Kidney capillary endothelial cell (primary cell): ENCODE data around the gene ARHGAP6.
A peak's percentile ranks its signal among the peaks of the same experiment; 100 is the strongest.
"Not testable (repeated sequence)": the region's sequence is repeated elsewhere in the genome, so short reads cannot be mapped to it uniquely, and the experiment has no call there.

Experiments used
- DNase-seq: peaks from one replicate; pipeline ENCODE4 v3.0.0-alpha.2; 2018; ENCODE audit warnings: low spot score

The ARHGAP6 gene

DNA sequence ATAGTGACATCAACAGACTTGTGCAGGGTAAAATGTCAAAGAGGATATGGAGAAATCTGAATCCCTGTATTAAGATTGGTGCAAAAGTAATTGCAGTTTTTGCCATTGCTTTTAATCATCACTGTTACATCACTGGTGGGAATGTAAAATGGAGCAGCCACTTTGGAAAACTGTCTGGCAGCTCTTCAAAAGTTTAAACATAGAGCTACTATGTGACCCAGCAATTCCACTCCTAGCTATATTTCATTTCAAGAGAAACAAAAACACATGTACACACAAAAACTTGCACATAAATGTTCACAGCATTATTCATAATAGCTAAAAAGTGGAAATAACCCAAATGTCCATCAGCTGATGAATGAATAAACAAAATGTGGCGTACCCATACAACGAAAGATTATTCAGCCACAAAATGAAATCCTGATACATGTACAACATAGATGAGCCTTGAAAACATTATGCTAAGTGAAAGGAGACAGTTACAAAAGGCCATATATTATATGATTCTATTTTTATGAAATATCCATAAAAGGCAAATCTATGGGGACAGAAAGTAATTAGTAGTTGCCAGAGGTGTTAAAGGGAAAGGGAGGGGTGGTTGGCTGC lies 266.1 kb downstream of the ARHGAP6 start:
- DNase-seq: no peak

DNA sequence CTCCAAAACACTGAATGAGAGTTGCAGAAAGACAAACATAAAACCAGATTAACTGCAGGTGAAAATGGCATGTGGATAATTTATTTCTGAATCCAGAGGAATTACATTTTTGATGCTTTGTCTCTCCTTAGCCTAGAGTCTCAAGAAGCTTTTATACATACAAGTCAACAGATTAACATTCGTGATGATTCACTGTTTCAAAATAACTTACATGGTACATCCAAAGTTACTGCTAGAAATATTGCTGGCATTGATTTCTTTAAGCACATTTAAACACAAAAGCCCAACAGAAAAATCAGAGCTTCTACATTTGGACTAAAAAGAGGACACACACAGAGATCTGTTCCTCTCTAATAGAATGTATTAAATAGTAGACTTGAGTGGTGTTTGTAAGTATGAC lies 266.9 kb downstream of the ARHGAP6 start:
- DNase-seq: no peak

DNA sequence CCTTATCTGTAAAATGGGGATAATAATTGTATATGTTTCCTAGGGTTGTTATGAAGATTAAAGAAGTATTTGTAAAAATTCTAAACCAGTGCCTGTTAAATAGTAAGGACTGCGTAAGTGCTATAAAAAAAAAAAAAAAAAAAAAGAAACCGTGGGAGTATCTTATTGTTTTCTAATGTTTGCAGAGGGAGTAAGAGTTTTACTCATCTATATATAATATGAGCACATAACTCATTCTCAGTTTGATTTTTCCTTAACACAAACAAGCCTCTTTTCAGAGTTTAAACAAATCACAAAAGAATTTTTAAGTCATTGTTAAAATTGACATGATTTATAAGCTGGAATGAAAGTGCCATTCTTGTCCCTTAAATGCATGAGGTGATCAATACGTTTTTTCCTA lies 267.6 kb downstream of the ARHGAP6 start:
- DNase-seq: no peak

DNA sequence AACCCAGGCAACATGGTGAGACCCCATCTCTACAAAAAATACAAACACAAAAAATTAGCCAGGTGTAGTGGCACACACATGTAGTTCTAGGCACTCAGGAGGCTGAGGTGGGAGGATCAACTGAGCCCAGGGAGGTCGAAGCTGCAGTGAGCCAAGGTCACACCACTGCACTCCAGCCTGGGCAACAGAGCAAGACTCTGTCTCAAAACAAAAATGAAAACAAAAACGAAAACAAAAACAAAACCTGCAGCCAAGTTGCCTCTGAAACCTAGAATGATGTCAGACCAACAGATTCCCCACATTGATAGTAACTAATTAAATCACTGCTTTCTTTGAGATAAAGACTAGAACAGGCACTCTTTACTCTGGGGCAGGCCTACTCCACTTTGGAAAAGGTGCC lies 268.0 kb downstream of the ARHGAP6 start:
- no peak for DNase-seq

DNA sequence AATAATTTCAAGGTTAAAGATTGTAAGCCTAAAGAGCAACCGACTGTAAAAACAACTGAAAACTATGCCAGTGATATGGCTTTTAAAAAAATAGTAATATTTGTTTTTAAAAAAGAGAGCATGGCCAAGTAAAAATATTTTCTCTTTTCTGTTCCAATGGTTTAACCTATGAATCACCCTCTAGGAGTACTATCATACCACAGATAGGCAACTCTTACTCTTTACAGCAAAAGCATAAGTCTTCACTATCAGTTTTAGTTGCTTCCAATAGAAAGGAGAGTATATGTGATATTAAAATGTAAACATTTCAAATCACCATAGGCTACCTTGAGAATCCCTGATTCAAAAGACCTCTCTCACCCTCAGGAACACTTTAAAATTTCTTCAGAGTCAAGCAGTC lies 269.9 kb downstream of the ARHGAP6 start:
- no peak for DNase-seq

DNA sequence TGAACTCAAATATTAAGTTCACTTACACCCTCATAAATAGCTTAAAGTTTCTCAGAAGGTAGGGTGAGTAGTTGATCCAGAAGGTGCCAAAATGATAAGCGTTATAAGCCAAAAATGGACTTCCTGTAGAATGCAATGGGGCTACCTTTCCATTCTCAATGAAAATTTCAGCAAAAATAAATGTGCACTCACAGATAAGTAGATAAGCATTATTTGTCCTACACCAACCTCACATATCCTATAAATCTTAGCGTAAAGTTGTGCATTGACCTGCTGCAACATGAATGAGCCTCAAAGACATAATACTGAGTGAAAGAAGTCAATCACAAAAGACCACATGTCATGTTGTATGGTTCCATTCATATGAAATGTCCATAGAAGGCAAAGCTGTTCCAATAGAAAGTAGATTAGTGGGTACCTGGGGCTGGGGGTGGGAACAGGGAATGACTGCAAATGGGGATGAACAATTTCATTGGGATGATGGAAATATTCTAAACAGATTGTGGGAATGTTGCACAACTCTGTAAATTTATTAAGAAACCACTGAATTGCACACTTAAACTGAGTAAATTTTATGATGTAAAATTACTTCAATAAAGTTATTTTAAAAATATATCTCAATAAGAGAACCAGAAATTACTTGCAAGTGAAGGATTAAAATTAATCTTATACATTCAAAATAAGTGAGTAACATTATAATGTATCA lies 271.6 kb downstream of the ARHGAP6 start:
- no peak for DNase-seq

DNA sequence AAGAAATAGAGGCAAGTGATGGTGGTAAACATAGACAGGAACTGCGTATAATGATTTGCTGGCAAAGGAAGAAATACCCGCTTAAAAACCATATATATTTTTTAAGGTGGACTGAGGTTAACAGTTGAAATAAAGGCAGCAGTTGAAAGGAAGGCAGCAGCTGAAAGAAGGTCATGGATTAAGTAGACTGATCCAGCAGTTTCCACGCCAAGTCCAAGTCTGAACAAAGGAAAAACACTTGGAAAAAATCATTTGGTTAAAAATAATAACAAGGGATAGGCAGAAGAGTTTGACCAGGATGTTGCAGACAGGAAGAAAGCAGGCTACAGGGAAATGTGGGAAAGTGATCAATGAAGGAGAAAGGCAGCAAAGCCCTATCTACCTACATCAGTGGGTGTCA lies 278.9 kb downstream of the ARHGAP6 start:
- DNase-seq: no peak

DNA sequence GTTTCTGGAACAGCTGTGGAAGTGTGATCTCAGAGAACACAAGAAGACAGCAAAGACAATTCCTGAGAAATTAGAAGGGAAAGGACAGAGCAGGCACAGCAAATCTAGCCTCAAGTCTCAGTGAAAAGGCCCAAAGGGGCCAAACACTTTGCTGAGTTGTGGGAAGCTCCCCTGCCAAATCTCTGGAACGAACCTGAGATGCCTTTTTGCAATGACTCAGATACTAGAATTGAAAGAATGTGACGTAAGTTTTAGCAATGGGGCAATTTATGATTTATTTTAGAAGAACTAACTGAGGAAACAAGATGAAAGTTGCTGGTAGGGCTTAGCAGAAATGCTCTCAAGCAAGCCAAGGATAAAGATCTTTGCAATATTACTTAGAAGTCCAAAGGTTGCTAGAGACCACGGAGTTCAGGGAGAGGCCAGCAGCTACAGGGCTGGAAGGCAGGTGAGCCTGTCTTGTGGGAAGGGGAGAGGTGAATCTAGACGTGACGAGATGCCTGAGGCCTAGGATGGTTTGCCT lies 279.7 kb downstream of the ARHGAP6 start:
- DNase-seq: no peak

DNA sequence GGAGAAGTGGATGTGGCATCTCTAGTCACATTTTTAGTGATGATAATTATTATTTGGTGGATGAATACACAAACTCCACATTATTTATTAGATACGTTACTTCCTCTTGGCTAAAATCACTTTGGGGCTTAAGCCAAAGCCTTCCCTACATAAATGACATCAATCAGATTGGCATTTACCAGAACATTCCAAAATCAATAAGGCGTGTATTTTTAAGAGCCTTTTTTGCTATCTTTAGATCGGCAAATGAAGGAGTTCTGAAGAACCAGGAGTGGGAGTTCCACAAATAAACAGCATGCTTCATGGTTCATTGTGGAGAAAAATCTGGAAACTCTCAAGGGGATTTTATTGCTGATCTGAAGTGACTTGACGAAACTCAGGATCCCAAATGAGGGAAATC lies 282.8 kb downstream of the ARHGAP6 start:
- DNase-seq: no peak

DNA sequence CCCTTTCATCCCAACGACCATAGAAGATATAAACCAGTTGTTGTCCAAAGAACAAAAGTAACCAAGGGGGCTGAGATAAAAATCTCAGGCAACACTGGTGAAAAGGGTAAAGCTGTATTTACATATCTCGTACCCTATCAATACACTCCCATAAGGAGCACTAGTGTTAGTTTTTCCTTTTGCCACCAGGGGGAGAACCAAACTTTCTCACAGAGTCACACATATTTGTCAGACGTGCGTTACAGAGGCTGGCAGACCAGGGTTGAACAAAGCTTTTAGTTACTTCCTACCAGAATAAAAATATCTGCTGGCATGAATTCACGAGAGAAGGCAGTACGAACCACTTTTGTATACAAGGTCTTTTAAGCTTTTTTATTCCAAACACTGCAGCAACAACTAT lies 284.3 kb downstream of the ARHGAP6 start:
- DNase-seq: peak; percentile 31

DNA sequence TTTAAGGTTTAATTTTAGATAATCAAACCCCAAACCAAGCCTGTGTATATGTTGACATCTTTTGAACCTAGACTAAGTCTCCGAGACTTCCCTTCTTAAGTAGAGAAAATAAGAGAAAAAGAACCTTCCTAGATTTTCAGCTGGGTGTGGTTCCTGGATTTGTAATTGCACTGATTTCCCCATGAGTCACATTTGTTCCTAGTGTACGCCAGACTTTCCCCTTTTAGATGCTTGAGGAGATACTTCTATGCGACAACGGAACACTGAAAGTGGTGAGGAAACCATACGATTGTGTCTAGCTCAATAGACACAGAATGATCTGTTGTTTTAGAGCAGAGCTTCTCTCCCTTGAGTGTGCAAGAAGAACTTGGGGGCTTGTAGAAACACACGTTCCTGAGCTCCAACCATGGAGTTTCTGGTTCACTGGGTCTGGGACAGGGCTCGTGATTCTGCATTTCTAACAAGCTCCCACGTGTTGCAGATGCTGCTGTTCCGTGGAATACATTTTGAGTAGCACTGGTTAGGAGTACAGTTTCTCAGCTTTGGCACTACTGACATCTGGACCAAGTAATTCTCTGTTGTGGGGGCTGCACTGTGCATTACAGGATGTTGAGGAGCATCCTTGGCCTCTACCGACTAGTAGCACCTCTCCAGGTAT lies 285.4 kb downstream of the ARHGAP6 start:
- no peak for DNase-seq

DNA sequence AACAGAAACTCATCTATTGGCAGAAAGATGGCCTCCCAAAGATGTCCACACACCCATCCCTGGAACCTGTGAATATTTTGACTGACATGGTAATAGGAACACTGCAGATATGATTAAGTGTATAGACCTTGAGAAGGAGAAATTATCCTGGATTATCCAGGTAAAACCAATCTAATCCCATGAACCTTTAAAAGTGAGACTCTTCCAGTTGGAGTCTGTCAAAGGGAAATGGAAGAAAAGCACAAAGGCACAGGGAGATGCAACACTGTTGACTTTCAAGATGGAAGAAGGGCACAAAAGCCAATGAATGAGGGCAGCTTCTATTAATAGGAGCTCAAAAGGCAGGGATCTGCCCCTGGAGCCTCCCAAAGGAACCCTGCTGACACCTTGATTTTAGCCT lies 289.6 kb downstream of the ARHGAP6 start:
- no peak for DNase-seq

DNA sequence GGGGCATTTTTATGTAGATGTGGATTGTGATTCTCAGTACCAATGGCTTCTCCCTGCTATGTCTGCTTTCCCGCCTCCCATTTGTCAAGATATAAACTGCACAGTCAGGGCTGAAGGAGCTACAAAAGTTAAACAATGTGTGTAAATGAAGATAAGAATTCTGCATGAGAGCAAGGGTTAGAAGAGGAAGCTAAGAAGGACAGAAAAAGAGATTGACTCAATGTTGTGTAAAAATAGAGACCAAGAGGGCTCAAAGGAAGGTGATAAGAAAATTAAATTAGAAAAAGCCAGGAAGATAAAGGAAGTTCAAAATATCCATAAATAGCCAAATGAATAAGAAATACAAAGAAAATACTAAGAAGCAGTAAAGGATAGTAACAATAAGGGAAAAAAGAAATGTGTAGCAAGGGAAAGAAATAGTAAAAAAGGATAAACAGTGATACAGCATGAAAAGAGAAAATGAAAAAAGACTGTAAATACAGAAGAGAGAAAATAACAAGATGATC lies 290.1 kb downstream of the ARHGAP6 start:
- DNase-seq: no peak

DNA sequence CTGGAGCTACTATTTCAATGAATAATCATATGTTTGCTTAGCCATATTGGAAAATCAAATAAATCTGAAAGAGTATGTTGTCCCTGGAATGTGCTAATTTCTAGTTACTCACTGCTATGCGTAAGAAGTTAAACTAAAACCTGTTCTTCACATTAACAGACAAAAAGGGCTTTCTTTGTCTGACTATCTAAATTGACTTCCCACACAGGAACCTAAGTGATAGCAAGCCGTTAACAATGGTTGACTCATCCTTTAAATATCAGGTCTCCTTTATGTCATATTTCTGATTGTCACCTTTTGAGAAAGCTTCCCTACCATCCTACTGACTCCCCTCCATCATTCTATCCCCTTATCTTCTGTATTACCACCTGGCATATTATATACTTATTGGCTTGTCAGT lies 291.1 kb downstream of the ARHGAP6 start:
- no peak for DNase-seq

DNA sequence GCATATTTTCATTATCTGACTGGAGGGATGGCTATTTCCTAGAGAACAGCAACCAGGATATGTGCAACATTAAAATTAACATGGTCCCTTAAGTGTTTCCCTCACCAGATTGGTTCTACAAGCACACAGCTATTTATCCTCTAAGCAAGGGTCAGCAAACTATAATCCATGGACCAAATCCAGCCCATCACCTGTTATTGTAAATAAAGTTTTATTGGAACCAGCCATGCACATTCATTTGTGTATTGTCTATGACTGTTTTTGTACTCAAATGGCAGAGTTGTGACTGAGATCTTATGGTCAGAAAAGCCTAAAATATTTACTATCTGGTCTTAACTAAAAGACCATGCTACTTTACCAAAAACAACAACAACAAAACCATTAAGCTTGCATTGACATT lies 294.6 kb downstream of the ARHGAP6 start:
- no peak for DNase-seq

DNA sequence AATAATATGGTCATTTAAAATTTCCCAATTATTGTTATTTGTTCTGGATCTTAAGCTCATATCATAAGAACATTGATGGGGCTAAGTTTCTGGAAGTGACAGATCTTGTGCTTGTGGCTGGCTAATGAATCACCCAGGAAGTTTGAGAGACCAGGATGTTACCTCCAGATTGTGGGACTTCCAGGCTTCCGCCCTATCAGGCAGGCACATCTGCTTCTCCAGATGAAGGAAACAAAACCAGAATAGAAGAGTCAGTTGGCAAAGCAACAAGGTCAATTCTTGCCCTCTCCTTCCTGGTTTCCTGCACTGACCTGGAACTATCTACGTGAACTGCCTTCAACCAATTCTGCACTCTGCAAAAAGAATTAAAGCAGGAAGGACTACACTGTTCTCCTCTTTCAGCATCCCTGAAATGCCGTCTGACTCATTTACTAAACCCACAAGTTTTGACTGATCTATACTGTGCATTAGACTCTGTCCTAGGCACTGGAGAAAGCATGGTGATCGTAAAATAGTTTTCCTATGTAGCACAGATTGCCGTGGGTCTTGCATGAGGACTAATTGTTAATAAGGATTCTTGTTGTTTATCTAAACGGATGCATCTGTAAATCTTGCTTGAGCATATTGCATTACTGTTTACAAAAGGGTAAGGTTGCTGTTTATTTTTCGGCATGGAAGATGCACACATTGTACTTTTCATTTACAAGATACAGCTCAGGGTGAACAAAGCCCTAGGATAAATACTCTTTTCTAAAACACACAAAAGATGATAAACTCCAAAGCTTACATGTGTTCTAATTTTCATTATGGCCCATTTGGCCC lies 297.9 kb downstream of the ARHGAP6 start:
- peak; percentile 75 for DNase-seq

DNA sequence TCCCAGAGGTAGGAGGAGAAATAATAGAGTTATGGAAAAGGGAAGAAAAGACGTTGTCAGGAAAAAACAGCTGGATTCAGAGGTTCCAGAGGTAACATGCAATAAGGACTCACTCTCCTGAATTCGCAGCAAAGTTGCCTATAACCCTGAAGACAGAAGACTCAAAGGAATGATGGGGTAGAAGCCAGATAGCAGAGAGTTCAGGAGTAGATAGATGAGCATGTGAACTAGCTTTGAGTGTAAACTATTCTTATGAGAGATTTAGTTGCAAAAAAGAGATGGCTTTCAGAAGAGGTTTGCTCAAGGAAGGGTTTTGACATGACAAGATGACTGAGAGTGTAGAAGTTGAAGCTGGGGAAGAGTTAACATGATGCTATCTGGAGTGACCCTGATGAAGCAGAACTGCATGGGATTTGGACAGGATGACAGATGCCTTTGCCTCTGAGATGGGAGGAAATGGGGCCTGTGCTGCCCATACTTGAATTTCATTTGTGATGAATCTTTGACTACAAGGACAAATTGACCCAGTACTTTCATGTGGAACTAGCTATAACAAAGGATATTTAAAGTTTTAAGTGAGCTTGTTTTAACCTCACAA lies 298.6 kb downstream of the ARHGAP6 start:
- DNase-seq: no peak

DNA sequence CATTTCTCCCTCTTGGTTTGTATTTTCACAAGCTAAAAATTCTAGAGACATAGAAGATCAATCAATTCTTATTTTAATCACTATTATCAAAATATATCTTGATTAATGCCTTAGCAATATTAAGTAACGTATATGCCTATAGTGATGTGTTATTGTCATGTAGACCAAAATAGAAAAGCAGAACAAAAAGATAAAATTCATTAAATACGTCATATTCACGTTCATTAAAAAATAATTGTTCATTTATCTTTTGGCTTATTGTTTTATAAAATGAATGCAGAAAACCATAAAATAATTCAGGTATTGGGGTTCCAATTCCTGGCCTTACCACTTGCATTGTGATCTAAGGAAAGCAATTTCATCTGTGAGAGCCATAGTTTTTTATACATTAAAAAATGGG lies 300.3 kb downstream of the ARHGAP6 start:
- DNase-seq: no peak

DNA sequence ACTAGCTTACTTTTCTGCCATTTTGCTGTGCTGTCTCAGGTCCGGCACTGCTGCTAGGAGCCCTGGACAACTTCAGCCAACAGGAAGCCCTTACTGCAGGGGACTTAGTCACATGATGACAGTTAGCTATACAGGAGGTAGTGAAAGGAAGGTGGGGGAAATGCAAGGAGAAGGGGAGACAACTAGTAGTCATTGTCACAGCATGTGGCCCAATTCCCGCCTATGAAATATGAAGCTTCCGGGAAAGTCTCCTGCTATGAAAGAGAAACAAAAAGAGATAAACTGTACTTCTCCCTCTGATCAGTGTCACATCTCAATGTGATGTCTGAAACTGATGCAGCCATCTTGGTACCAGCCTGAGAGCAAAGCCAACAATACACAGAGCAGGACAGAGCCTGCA lies 300.9 kb downstream of the ARHGAP6 start:
- DNase-seq: no peak

DNA sequence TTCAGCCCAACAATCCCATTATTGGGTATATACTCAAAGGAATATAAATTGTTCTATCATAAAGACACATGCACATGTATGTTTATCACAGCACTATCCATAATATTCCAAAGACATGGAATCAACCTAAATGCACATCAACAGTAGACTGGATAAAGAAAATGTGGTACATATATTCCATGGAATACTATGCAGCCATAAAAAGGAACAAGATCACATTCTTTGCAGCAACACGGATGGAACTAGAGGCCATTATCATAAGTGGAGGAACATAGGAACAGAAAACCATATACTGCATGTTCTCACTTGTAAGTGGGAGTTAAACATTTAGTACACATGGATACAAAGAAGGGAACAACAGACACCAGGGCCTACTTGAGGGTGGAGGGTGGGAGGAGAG lies 301.9 kb downstream of the ARHGAP6 start:
- DNase-seq: not testable (repeated sequence)

DNA sequence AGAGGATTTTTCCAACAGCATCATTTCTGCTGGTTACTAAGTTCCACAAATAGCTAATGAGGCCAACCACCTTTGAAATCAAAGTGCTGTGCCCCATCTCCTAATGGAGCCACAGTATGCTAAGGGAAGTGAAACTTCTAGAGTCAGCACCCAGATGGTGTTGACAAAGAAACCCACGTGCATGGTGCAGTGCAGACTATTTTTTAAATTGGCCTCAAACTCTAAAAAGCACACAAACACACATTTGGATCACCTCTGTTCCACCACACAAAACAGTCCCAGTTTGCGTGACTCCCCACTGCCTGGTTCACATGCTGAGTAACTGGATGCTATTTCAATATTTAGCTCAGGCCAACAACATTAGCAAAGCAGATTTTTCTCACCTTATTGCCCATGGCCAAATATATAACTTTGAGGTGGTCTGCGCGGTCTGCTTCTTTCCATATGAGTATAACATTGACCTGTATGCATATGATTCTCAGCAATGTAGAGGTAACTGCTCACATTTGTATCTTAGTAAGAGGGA lies 302.6 kb downstream of the ARHGAP6 start:
- DNase-seq: no peak

DNA sequence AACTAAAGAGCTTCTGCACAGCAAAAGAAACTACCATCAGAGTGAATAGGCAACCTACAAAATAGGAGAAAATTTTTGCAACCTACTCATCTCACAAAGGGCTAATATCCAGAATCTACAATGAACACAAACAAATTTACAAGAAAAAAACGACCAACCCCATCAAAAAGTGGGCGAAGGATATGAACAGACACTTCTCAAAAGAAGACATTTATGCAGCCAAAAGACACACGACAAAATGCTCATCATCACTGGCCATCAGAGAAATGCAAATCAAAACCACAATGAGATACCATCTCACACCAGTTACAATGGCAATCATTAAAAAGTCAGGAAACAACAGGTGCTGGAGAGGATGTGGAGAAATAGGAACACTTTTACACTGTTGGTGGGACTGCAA lies 304.1 kb downstream of the ARHGAP6 start:
- DNase-seq: not testable (repeated sequence)
